Esophagus squamous epithelium (tissue), 5 donors: ENCODE data around the gene GJA1. TPM values are rescaled to one million over a fixed set of nuclear protein-coding genes. Genes with fewer than 3 reads are reported as not detected.
"Not testable (repeated sequence)": the region's sequence is repeated elsewhere in the genome, so short reads cannot be mapped to it uniquely, and the experiment has no call there.

Experiments used
- DNase-seq: peaks from one replicate; lab custom pipeline; 2025; lab: John Stamatoyannopoulos, UW
- H3K27ac ChIP-seq, 4 donors: fragments of 200-600 bp; sonication (generic); one replicate each; pipeline ENCODE4 v1.5.1; 2016 to 2019; ENCODE audit warnings: mild to moderate bottlenecking in 1 of 4
- H3K27me3 ChIP-seq, 4 donors: fragments of 200-600 bp; sonication (generic); 1 replicate in 3 of 4; 2 replicates in 1 of 4; pipeline versions ENCODE4 v1.5.1 to v1.6.0; 2017 to 2021; ENCODE audit warnings: antibody characterized with exemption in 1 of 4
- H3K36me3 ChIP-seq, 3 donors: fragments of 200-600 bp; sonication (generic); one replicate each; pipeline ENCODE4 v1.5.1; 2016 to 2019
- H3K4me1 ChIP-seq, 3 donors: fragments of 200-600 bp; sonication (generic); one replicate each; pipeline ENCODE4 v1.5.1; 2017 to 2019
- H3K4me3 ChIP-seq, 4 donors: fragments of 200-600 bp; sonication (generic); 1 replicate in 3 of 4; 2 replicates in 1 of 4; pipeline ENCODE4 v1.5.1; 2016 to 2019; ENCODE audit warnings: mild to moderate bottlenecking in 2 of 4, moderate library complexity in 1 of 4
- H3K9me3 ChIP-seq, 3 donors: fragments of 200-600 bp; sonication (generic); one replicate each; pipeline ENCODE4 v1.5.1; 2016 to 2019
- POLR2A ChIP-seq, 4 donors: fragments of 450-650 bp; IDR thresholded peaks; one replicate each; pipeline ENCODE4 v1.6.1; 2017; ENCODE audit warnings: antibody characterized with exemption in 4 of 4, mild to moderate bottlenecking in 4 of 4, moderate library complexity in 3 of 4
- WGBS, 2 donors: methylation state at CpG; one replicate each; pipeline ENCODE4 v1.1.5; 2018; 5-methylcytosine and 5-hydroxymethylcytosine counted together
- intact Hi-C: fragments of 100-400 bp; cut with DNase I; formaldehyde crosslinking; loops from one replicate; pipeline ENCODE4 v1.15.0; 2022
- total RNA-seq, 4 donors: library from RNA; depleted of rRNA; stranded (reverse); fragments of >200 nt; gene quantifications; one replicate each; pipeline ENCODE4 v1.1.0, GENCODE V29; 2016
- TF ChIP-seq, protein P1 (sequence below), 6 experiments: fragments of 450-650 bp in 4 of 6; fragments of 200-600 bp in 2 of 6; sonication (generic) in 2 of 6; IDR thresholded peaks; one replicate each; pipeline ENCODE4 v1.5.1; 2016 to 2019; ENCODE audit warnings: antibody characterized with exemption in 6 of 6, mild to moderate bottlenecking in 4 of 6, moderate library complexity in 4 of 6
- donor health status: DM: yes; HTN: yes; CAD: no.

Gene GJA1
- total RNA-seq, 4 donors from 2014 or later: 73.1 to 118 (median 89.4) TPM

DNA sequence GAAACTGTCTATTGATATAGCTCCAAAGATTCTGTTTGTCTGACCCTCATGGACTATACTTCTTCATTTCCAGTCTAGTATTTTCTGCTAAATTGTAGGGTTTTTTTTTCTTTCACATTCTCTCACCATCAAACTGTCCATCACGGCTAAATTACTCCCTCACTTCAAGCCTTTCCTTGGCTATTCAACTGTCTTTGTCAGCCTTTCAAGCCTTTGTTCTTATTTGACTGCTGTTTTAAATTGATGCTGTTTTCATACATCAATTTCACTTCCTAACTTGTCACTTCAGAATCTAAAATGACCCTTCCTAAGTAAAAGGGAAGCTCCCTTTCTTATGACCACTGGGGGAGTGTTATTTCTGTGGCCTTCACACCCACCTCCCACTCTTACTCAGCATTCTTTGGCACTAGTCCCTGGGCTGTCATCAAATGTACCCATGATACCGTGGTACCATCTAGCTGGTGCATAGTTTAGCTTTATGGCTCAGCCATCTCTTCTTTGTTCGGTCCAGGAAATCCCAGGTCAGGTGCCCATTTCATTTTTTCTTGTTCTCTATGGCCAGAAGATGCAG is 8.6 kb downstream of the GJA1 start:
- TF ChIP-seq, protein P1, sequence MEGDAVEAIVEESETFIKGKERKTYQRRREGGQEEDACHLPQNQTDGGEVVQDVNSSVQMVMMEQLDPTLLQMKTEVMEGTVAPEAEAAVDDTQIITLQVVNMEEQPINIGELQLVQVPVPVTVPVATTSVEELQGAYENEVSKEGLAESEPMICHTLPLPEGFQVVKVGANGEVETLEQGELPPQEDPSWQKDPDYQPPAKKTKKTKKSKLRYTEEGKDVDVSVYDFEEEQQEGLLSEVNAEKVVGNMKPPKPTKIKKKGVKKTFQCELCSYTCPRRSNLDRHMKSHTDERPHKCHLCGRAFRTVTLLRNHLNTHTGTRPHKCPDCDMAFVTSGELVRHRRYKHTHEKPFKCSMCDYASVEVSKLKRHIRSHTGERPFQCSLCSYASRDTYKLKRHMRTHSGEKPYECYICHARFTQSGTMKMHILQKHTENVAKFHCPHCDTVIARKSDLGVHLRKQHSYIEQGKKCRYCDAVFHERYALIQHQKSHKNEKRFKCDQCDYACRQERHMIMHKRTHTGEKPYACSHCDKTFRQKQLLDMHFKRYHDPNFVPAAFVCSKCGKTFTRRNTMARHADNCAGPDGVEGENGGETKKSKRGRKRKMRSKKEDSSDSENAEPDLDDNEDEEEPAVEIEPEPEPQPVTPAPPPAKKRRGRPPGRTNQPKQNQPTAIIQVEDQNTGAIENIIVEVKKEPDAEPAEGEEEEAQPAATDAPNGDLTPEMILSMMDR (IDR thresholded peaks at IDR 0.05): no peak
- TF ChIP-seq POLR2A (IDR thresholded peaks at IDR 0.05): no peak
- Histone ChIP-seq H3K27ac (peak overlapping the region in 2 of 4 donors; percentile 1 to 14), H3K9me3 (no peaks in the 10 kb centered on the region), H3K27me3 (no peaks in the 10 kb centered on the region), H3K36me3 (peaks cover 0 to 36% (median 6%) of the 10 kb centered on the region in 3 donors), H3K4me1 (peaks cover 8 to 77% (median 15%) of the 10 kb centered on the region in 3 donors), H3K4me3 (no peak overlapping the region)
- 21 to 39% methylated on average over 3 of the region's 3 CpGs for WGBS, 2 donors
- intact Hi-C loops: no loop called here
- no peak for DNase-seq

DNA sequence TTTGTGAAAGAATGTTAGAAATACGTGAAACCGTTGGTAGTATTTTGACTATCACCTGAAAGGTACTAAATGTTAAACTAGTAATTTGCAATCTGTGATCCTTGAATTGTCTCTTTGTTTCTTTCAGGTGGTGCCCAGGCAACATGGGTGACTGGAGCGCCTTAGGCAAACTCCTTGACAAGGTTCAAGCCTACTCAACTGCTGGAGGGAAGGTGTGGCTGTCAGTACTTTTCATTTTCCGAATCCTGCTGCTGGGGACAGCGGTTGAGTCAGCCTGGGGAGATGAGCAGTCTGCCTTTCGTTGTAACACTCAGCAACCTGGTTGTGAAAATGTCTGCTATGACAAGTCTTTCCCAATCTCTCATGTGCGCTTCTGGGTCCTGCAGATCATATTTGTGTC is 11.3 kb downstream of the GJA1 start:
- H3K4me3 ChIP-seq, intact Hi-C loops, H3K9me3 ChIP-seq, DNase-seq, H3K27me3 ChIP-seq: not testable (repeated sequence)
- Histone ChIP-seq H3K4me1 (peaks cover 1 to 51% (median 11%) of the 10 kb centered on the region in 3 donors), H3K36me3 (peaks cover 4 to 50% (median 6%) of the 10 kb centered on the region in 3 donors), H3K27ac (peak overlapping the region in 1 of 4 donors; percentile 28)
- 66 to 72% methylated on average over 4 to 7 of the region's 7 CpGs for WGBS, 2 donors

DNA sequence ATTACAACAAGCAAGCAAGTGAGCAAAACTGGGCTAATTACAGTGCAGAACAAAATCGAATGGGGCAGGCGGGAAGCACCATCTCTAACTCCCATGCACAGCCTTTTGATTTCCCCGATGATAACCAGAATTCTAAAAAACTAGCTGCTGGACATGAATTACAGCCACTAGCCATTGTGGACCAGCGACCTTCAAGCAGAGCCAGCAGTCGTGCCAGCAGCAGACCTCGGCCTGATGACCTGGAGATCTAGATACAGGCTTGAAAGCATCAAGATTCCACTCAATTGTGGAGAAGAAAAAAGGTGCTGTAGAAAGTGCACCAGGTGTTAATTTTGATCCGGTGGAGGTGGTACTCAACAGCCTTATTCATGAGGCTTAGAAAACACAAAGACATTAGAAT is 12.3 kb downstream of the GJA1 start:
- DNase-seq, H3K27me3 ChIP-seq, intact Hi-C loops, H3K27ac ChIP-seq, H3K9me3 ChIP-seq, H3K4me3 ChIP-seq: not testable (repeated sequence)
- 87 to 88% methylated on average over 2 to 3 of the region's 7 CpGs for WGBS, 2 donors
- H3K4me1 ChIP-seq: peaks cover 0 to 40% (median 4%) of the 10 kb centered on the region in 3 donors
- peaks cover 4 to 50% (median 6%) of the 10 kb centered on the region in 3 donors for H3K36me3 ChIP-seq

DNA sequence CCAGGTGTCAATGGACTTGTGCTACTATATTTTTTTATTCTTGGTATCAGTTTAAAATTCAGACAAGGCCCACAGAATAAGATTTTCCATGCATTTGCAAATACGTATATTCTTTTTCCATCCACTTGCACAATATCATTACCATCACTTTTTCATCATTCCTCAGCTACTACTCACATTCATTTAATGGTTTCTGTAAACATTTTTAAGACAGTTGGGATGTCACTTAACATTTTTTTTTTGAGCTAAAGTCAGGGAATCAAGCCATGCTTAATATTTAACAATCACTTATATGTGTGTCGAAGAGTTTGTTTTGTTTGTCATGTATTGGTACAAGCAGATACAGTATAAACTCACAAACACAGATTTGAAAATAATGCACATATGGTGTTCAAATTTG is 13.1 kb downstream of the GJA1 start:
- 79 to 81% methylated on average over 2 of the region's 2 CpGs for WGBS, 2 donors
- DNase-seq, intact Hi-C loops, H3K27me3 ChIP-seq, H3K27ac ChIP-seq, H3K4me3 ChIP-seq, H3K9me3 ChIP-seq: not testable (repeated sequence)
- H3K36me3 ChIP-seq: peaks cover 4 to 50% (median 6%) of the 10 kb centered on the region in 3 donors
- peaks cover 0 to 32% (median 3%) of the 10 kb centered on the region in 3 donors for H3K4me1 ChIP-seq

DNA sequence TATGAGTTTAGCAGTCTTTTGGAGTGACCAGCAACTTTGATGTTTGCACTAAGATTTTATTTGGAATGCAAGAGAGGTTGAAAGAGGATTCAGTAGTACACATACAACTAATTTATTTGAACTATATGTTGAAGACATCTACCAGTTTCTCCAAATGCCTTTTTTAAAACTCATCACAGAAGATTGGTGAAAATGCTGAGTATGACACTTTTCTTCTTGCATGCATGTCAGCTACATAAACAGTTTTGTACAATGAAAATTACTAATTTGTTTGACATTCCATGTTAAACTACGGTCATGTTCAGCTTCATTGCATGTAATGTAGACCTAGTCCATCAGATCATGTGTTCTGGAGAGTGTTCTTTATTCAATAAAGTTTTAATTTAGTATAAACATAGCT is 13.9 kb downstream of the GJA1 start:
- H3K4me3 ChIP-seq: no peak overlapping the region
- TF ChIP-seq, protein P1 (IDR thresholded peaks at IDR 0.05): no peak
- no peak for TF ChIP-seq POLR2A (IDR thresholded peaks at IDR 0.05)
- DNase-seq: no peak
- no peaks in the 10 kb centered on the region for H3K27me3 ChIP-seq
- H3K27ac ChIP-seq: no peak overlapping the region
- H3K36me3 ChIP-seq: peaks cover 4 to 50% (median 6%) of the 10 kb centered on the region in 3 donors
- intact Hi-C loops: no loop called here
- no peaks in the 10 kb centered on the region for H3K9me3 ChIP-seq
- 70 to 76% methylated on average over 1 of the region's 1 CpG for WGBS, 2 donors
- H3K4me1 ChIP-seq: peaks cover 0 to 24% (median 3%) of the 10 kb centered on the region in 3 donors

DNA sequence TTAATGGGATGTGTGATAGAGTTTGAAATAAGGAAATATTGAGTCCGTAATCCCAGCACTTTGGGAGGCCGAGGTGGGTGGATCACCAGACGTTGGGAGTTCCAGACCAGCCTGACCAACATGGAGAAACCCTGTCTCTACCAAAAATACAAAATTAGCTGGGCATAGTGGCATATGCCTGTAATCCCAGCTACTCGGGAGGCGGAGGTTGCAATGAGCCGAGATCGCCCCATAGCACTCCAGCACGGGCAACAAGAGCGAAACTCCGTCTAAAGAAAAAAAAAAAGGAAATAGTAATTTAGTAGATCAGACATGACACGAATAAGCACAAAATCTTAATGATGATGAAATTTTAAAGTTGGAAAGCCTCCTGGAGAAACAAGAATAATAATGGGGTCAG is 14.8 kb downstream of the GJA1 start:
- no peak overlapping the region for H3K4me3 ChIP-seq
- H3K9me3 ChIP-seq: no peaks in the 10 kb centered on the region
- peaks cover 0 to 15% (median 0%) of the 10 kb centered on the region in 3 donors for H3K4me1 ChIP-seq
- peaks cover 4 to 43% (median 6%) of the 10 kb centered on the region in 3 donors for H3K36me3 ChIP-seq
- DNase-seq: no peak
- intact Hi-C loops: no loop called here
- 90 to 93% methylated on average over 11 of the region's 11 CpGs for WGBS, 2 donors
- TF ChIP-seq POLR2A (IDR thresholded peaks at IDR 0.05): no peak
- TF ChIP-seq, protein P1 (IDR thresholded peaks at IDR 0.05): no peak
- no peak overlapping the region for H3K27ac ChIP-seq
- no peaks in the 10 kb centered on the region for H3K27me3 ChIP-seq
